Myocyte (in vitro differentiated cells): ENCODE measurements around the gene NRARP. TPM values are rescaled to one million over a fixed set of nuclear protein-coding genes. Genes with fewer than 3 reads are reported as not detected.

Experiments
- DNase-seq: peaks from one replicate; pipeline ENCODE4 v3.0.0-alpha.2; 2012; ENCODE audit warnings: low read depth
- total RNA-seq: library from RNA; depleted of rRNA; stranded (reverse); fragments of >200 nt; gene quantifications from 2 replicates; pipeline ENCODE4 v1.2.3, GENCODE V29; 2014

NRARP gene
- total RNA-seq, 1 donor from 2014 or later, result 1.2 TPM

GRCh38 chr9:137278721-137279711 lies 23.1 kb downstream of the NRARP start:
- DNase-seq, result no peak

GRCh38 chr9:137278061-137278701 lies 23.9 kb downstream of the NRARP start:
- DNase-seq, result no peak

GRCh38 chr9:137277329-137278041 lies 24.6 kb downstream of the NRARP start, which contains the start of gene TOR4A:
TSS of gene TOR4A (plus strand) at chr9:137277726. CDS start at chr9:137278690, 964 bp downstream.
- peak; percentile 61 for DNase-seq

- DNase-seq, result peak; percentile 71
These were observed 25.4 kb downstream of the NRARP start for GRCh38 chr9:137276473-137277328.

- no peak for DNase-seq
These were observed 26.2 kb downstream of the NRARP start for GRCh38 chr9:137275588-137276472.

GRCh38 chr9:137275203-137275587 lies 26.9 kb downstream of the NRARP start:
- DNase-seq, result no peak

- DNase-seq, result no peak
These were observed 28.3 kb downstream of the NRARP start for GRCh38 chr9:137273611-137274320.

GRCh38 chr9:137273095-137273490 lies 29.0 kb downstream of the NRARP start:
- DNase-seq, result no peak

- DNase-seq, result no peak
These were observed 29.6 kb downstream of the NRARP start for GRCh38 chr9:137272241-137273094.

GRCh38 chr9:137271696-137272076 lies 30.4 kb downstream of the NRARP start:
- no peak for DNase-seq

- peak; percentile 57 for DNase-seq
These were observed 31.0 kb downstream of the NRARP start for GRCh38 chr9:137270929-137271695.

GRCh38 chr9:137269231-137269772 lies 32.8 kb downstream of the NRARP start:
- DNase-seq, result peak; percentile 24

GRCh38 chr9:137268538-137269201 lies 33.4 kb downstream of the NRARP start:
- no peak for DNase-seq

GRCh38 chr9:137267933-137268355 lies 34.1 kb downstream of the NRARP start:
- no peak for DNase-seq

- DNase-seq, result no peak
These were observed 35.3 kb downstream of the NRARP start for GRCh38 chr9:137266585-137267453.
